GM18526 (cell line): Measurements from ENCODE around the gene EFTUD2.

Source experiments
- POLR2A ChIP-seq: IDR thresholded peaks from 3 replicates; pipeline ENCODE4 v1.6.1; 2011; ENCODE audit not compliant: insufficient read length; ENCODE audit errors: extremely low read depth

EFTUD2 gene

GRCh38 chr17:44916781-44917241 lies 17.6 kb upstream of the EFTUD2 start:
- no peak for TF ChIP-seq POLR2A

- TF ChIP-seq POLR2A = no peak
Measured at GRCh38 chr17:44915862-44916780, 16.9 kb upstream of the EFTUD2 start.

- TF ChIP-seq POLR2A = no peak
Measured at GRCh38 chr17:44915321-44915726, 16.1 kb upstream of the EFTUD2 start, which contains the start of gene GFAP. Gene GFAP (minus strand): TSS chr17:44915500. CDS start chr17:44915486, 14 bp downstream.

- no peak for TF ChIP-seq POLR2A
Measured at GRCh38 chr17:44914698-44915271, 15.5 kb upstream of the EFTUD2 start.

GRCh38 chr17:44914148-44914547 lies 14.9 kb upstream of the EFTUD2 start:
- no peak for TF ChIP-seq POLR2A

- no peak for TF ChIP-seq POLR2A
Measured at GRCh38 chr17:44913676-44914075, 14.4 kb upstream of the EFTUD2 start.

GRCh38 chr17:44912763-44913544 lies 13.7 kb upstream of the EFTUD2 start:
- no peak for TF ChIP-seq POLR2A

GRCh38 chr17:44911133-44912001 lies 12.1 kb upstream of the EFTUD2 start:
- no peak for TF ChIP-seq POLR2A

GRCh38 chr17:44910231-44911106 lies 11.2 kb upstream of the EFTUD2 start:
- TF ChIP-seq POLR2A = no peak

- no peak for TF ChIP-seq POLR2A
Measured at GRCh38 chr17:44909681-44910144, 10.5 kb upstream of the EFTUD2 start.

- TF ChIP-seq POLR2A = no peak
Measured at GRCh38 chr17:44908761-44909326, 9.6 kb upstream of the EFTUD2 start.

- TF ChIP-seq POLR2A = no peak
Measured at GRCh38 chr17:44907729-44908470, 8.7 kb upstream of the EFTUD2 start.
